Stimulated activated CD8-positive, alpha-beta memory T cell treated with anti-CD3 and anti-CD28 coated beads, Interleukin-2, amount 100 ng/mL, for 48 hours (primary cell): Measurements from ENCODE around the gene ZNF786.
"Not testable (repeated sequence)": the region's sequence is repeated elsewhere in the genome, so short reads cannot be mapped to it uniquely, and the experiment has no call there.

ENCODE experiments used
- DNase-seq, 2 donors: peaks; one replicate each; pipeline ENCODE4 v3.0.0-alpha.2; 2020; ENCODE audit warnings: low read depth in 2 of 2

ZNF786 gene

GRCh38 chr7:149077594-149077993, 12.9 kb downstream of the ZNF786 start:
- no peak for DNase-seq

DNA sequence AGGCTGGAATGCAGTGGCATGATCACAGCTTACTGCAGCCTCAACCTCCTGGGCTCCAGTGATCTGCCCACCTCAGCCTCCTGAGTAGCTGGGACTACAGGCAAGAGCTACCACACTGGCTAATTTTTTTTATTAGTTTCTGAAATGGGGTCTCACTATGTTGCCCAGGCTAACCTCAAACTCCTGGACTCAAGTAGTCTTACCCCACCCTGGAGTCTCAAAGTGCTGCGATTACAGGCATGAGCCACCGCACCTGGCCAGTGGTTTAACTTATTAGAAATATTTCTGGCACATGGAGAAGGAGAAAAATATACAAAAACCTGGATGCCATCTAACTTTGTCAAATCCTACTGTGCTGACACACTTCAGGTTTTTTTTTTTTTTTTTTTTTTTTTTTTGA, 15.2 kb downstream of the ZNF786 start:
- DNase-seq, result no peak

GRCh38 chr7:149074116-149074885, 16.2 kb downstream of the ZNF786 start:
- no peak for DNase-seq

GRCh38 chr7:149072438-149072775, 18.1 kb downstream of the ZNF786 start:
- no peak for DNase-seq

DNA sequence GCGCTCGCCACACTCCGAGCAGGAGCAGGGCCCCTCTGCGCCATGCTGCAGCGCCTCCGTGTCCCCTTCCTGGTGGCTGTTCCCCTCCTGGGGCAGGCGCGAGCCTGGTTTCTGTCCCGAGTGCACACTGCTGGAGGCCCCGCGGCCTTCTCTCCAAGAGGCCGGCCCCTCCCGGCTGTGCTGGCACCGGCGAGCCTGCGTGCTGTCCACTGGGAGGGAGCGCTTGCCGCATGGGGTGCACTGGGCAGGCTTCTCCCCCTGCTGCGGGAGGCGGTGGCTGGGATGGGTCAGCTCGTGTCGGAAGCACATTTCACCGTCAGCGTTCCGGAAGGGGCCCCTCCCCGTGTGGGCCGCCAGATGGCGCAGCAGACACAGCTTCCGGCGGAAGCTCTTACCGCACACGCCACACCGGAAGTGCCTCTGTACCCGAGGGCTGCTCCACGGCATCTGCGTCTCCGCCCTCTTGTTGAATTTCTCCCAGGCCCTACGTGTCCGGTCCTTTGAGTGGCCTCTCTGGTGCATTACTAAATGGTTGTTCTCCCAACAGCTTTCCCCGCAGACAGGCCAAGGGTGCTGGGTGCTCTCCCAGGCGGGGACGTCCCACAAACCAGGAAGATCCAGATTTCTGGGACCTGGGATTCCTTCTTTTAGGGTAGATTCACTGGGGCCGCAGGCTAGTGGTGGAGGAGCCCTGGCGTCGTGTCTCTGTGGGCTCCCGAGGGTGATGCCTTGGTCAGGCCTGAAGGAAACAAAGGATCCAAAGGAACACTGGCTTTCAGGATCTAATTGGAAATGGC, 18.7 kb downstream of the ZNF786 start:
- peak; percentile 27 to 33 for DNase-seq

- no peak for DNase-seq
Measured at GRCh38 chr7:149071182-149071635, 19.3 kb downstream of the ZNF786 start.

DNA sequence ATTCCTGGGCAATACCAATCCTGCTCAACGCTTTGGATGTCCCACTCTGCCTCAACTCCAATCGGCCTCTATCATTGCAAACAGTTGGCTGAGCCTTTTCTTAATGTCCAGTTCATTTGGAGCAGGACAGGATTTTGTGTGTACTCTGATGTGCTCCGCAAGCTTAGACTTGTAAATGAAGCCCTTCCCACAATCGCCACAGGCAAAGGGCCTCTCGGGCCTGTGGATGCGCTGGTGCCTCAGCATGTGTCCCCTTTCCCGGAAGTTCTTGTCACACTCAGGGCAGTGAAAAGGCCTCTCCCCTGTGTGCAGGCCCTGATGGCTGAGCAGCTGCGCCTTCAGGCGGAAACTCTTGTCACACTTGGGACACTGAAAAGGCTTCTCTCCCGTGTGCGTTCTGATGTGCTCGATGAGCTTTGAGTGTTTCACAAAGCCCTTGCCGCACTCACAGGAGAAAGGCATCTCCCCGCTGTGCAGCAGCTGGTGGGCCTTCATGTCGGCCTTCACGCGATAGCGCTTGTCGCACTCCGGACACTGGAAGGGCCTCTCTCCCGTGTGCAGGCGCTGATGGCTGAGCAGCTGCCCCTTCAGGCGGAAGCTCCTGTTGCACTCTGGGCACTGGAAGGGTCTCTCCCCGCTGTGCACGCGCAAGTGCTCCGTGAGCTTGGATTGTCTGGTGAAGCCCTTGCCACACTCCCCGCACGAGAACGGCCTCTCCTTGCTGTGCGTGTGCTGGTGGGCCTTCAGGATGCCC, 20.0 kb downstream of the ZNF786 start:
- no peak for DNase-seq

- no peak for DNase-seq
Measured at GRCh38 chr7:149067869-149068268, 22.6 kb downstream of the ZNF786 start.

DNA sequence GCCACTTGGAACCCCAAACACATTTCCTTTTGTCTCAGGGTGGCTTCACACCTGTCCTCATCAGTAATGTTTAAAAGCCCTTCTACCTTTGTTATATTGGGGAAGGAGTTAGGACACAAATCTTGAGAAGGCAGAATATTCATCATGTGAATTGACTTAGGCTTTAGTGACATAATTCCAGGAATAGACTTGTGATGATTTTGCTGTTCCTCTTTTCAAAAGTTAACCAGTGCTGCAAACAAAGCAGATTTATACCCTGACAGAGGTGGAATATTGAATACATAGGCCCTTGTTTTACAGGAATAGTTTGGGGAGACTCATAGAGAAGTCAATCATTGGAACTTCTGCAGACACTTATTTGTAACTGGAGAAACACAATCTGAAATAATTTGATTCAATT, 27.0 kb downstream of the ZNF786 start:
- no peak for DNase-seq

DNA sequence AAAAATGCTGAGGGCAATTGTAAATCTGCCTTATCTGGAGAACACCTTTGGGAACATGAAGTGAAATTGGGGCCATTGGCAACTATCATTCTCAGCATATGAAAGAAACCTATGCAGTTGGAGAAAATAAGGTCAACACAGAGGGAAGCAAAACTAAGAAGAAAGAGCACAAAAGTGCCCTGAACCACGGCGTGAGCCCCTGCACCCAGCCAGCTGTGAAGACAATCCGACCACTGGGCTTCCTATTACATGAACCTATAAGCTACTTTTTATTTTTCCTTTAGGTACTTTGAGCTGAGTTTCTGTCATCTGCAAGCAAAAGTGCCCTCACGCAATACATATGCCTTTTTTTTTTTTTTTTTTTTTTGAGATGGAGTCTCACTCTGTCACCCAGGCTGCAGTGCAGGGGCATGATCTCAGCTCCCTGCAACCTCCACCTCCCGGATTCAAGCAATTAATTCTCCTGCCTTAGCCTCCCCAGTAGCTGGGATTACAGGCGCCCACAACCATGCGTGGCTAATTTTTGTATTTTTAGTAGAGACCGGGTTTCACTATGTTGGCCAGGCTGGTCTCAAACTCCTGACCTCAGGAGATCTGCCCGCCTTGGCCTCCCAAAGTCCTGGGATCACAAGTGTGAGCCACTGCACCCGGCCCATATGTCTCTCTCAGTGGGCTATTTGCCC, 28.2 kb downstream of the ZNF786 start:
- DNase-seq, result not testable (repeated sequence)

DNA sequence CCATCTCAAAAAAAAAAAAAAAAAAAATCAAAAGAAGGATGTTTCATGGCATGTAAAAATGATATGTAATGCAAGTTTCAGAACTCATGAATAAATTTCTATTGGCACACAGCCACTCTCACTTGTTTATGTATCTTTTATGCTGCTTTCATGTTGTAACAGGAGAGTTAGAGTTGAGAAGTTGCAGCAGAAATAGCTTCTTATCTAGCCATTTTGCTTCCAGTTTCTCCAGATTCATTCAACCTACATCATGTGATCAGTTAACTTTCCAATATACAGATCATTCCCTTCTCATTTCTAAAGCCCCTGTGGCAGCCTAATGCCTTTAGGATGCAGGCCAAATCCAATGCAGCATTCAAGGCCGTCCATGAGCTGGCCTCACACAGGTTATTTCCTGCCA, 30.4 kb downstream of the ZNF786 start:
- no peak for DNase-seq

GRCh38 chr7:149053885-149054284, 36.6 kb downstream of the ZNF786 start:
- DNase-seq, result no peak

GRCh38 chr7:149053384-149053783, 37.1 kb downstream of the ZNF786 start:
- no peak for DNase-seq

DNA sequence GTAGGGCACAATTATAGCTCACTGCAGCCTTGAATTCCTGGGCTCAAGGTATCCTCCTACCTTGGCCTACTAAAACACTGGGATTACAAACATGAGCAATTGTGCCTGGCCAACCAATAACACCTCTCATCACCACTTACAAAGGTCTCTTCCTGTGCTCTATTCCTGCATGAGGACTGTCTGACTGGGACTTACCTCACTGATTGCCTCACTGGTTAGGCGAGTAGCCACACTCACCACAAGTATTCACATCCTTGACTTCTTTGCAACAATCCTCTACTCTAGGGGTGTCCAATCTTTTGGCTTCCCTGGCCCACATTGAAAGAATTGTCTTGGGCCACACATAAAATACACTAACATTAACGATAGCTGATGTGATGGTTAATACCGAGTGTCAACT, 39.6 kb downstream of the ZNF786 start:
- DNase-seq, result no peak

DNA sequence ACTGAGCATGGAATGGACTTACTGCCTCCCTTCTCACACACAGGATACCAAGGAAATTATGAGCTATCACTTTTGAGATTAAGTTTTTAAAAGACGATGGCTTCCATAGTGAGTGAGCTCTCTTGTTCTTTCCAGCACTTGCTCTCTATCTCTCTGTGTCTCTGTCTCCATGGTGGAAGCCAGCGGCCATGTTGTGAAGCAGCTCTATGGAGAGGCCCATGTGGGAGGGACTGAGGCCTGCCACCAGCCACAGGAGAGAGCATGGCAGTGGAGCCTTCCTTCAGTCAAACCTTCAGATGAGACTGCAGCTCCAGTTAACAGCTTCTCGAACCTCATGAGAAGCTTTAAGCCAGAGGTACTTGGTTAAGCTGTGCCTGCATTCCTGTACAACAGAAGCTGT, 41.7 kb downstream of the ZNF786 start:
- DNase-seq, result no peak

DNA sequence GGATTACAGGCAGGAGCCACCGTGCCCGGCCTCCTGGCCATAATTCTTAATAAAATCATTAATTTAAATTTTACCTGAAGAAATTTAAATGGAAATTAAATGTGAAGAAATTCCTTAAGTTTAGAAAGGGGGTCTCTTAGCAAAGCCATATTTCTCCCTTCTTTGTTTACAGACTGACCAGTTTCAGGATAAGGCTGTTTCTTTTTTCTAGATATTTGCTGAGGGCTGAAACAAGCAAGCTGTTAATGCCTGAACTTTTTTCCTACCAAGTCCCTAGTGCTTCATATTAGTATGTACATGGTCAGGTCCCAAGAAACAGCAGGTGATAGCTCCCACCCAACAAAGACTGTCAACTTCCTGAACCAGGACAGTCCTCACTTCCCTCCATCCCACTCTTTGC, 44.1 kb downstream of the ZNF786 start:
- DNase-seq, result no peak

GRCh38 chr7:149043936-149044335, 46.6 kb downstream of the ZNF786 start:
- no peak for DNase-seq

GRCh38 chr7:149041350-149041749, 49.2 kb downstream of the ZNF786 start:
- no peak for DNase-seq

GRCh38 chr7:149038641-149039040, 51.9 kb downstream of the ZNF786 start:
- DNase-seq, result not testable (repeated sequence)

GRCh38 chr7:149036676-149037075, 53.8 kb downstream of the ZNF786 start:
- no peak for DNase-seq

- DNase-seq, result no peak
Measured at GRCh38 chr7:149031353-149031910, 59.1 kb downstream of the ZNF786 start.

DNA sequence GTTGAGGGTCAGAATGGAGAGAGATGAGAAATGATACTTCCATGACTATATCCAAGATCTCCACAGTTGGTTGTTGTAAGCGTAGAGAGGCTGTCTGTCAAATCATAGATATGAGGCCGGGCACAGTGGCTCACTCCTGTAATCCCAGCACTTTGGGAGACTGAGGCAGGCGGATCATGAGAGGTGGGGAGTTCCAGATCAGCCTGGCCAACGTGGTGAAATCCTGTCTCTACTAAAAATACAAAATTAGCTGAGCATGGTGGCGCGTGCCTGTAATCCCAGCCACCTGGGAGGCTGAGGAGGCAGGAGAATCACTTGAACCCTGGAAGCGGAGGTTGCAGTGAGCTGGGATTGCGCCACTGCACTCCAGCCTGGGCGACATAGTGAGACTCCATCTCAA, 60.1 kb downstream of the ZNF786 start:
- not testable (repeated sequence) for DNase-seq
